RCC 7860 (cell line): Measurements from ENCODE around the gene FAM181B.

Source experiments
- DNase-seq: peaks from one replicate; pipeline ENCODE4 v3.0.0-alpha.2; 2015; ENCODE audit warnings: low spot score
- FAIRE-seq: peaks from 2 replicates; lab custom pipeline; 2012; peaks lifted over from hg19 to GRCh38; lab: Jason Lieb, UNC

Gene FAM181B

GRCh38 chr11:82733444-82734119 is at the start of gene FAM181B:
Gene FAM181B, minus strand, starts transcription at chr11:82733864. Its CDS starts 135 bp downstream, at chr11:82733729.
- FAIRE-seq (no peak), DNase-seq (no peak)

- no peak for DNase-seq
- FAIRE-seq, result no peak
Observed at GRCh38 chr11:82782825-82783374, 49.2 kb upstream of the FAM181B start.

GRCh38 chr11:82778776-82779175 is 45.1 kb upstream of the FAM181B start:
- FAIRE-seq (no peak), DNase-seq (no peak)

GRCh38 chr11:82776377-82776776 is 42.7 kb upstream of the FAM181B start:
- FAIRE-seq, result no peak
- DNase-seq, result no peak

- peak; percentile 28 for DNase-seq
- FAIRE-seq, result no peak
Observed at GRCh38 chr11:82775736-82776346, 42.2 kb upstream of the FAM181B start.

- DNase-seq (no peak), FAIRE-seq (no peak)
Observed at GRCh38 chr11:82775218-82775617, 41.6 kb upstream of the FAM181B start.

GRCh38 chr11:82771781-82772180 is 38.1 kb upstream of the FAM181B start:
- no peak for FAIRE-seq

GRCh38 chr11:82767123-82767522 is 33.5 kb upstream of the FAM181B start:
- FAIRE-seq (no peak), DNase-seq (no peak)

More at GRCh38 chr11:82771781-82772180, 38.1 kb upstream of the FAM181B start:
- DNase-seq, result no peak

- FAIRE-seq (no peak), DNase-seq (no peak)
Observed at GRCh38 chr11:82765466-82766034, 31.9 kb upstream of the FAM181B start.

- no peak for DNase-seq
- no peak for FAIRE-seq
Observed at GRCh38 chr11:82763167-82763566, 29.5 kb upstream of the FAM181B start.

GRCh38 chr11:82759649-82760048 is 26.0 kb upstream of the FAM181B start:
- DNase-seq, result no peak
- FAIRE-seq, result no peak

GRCh38 chr11:82757660-82758357 is 24.1 kb upstream of the FAM181B start:
- FAIRE-seq (no peak), DNase-seq (no peak)

- DNase-seq (no peak), FAIRE-seq (no peak)
Observed at GRCh38 chr11:82756765-82757639, 23.3 kb upstream of the FAM181B start.

GRCh38 chr11:82754410-82754809 is 20.7 kb upstream of the FAM181B start:
- no peak for DNase-seq
- FAIRE-seq, result no peak

- FAIRE-seq, result no peak
- DNase-seq, result no peak
Observed at GRCh38 chr11:82753921-82754320, 20.3 kb upstream of the FAM181B start.

GRCh38 chr11:82752801-82753200 is 19.1 kb upstream of the FAM181B start:
- DNase-seq (no peak), FAIRE-seq (no peak)

- FAIRE-seq (no peak), DNase-seq (no peak)
Observed at GRCh38 chr11:82750643-82751139, 17.0 kb upstream of the FAM181B start.

- no peak for FAIRE-seq
- no peak for DNase-seq
Observed at GRCh38 chr11:82747471-82747870, 13.8 kb upstream of the FAM181B start.

GRCh38 chr11:82738091-82738490 is 4.4 kb upstream of the FAM181B start:
- DNase-seq (no peak), FAIRE-seq (no peak)

GRCh38 chr11:82734120-82734479 is 436 bp upstream of the FAM181B start:
- FAIRE-seq (no peak), DNase-seq (no peak)
